Measurements from ENCODE around the gene SDHA. TPM values are rescaled to one million over a fixed set of nuclear protein-coding genes. Genes with fewer than 3 reads are reported as not detected.

SDHA gene
- total and polyA plus RNA-seq, 2 of the 8 experiments (the other 6 are each of a cell fraction or from before 2014, with no cell fraction given), result 59.7 to 87.3 TPM

DNA sequence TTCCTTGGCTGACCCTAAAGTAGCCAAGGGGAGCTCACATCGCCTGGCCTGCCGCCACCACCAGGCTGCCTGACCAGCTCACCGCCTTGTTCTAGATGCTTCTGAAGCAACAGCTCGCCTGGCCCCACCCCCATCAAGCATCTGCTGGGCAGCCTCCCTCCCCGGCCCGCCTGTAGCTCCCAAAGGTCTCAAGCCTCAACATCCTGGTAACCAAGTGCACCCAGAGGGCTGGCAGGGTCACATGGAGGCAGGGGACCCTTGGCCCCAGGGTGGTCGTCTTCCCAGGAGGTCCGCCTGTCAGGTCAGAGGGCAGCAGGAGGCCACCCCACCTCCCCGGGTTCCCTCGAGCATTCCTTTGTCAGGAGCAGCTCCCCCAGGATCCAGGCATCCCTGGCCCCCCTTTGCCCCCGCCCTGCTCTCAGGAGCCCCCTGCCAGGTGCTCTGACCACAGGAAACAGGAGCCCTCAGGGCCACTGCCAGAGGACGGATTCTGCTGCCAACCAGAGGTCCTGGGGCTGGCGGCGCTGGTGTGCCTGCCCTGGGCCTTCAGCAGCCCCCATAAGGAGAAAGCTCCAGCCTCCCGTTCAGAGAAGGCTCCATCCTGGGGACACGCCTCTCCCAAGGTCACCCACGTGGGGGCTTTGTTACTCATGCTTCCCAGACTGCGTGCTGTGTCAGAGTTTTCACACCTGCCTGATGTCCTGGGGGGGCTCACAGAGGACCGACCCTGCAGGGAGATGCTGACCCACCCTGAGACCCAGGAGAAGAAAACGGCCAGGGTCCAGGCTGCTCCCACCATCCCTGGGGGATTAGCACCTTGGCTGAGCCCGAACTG lies 30.3 kb upstream of the SDHA start:
- H3K4me2 ChIP-seq (ENCODE audit: insufficient read depth in 1 of 2, low read depth in 2 of 2, low read length in 2 of 2), result no peak overlapping the region
- no peak overlapping the region for H3K9ac ChIP-seq (replicated peaks in 1 of 4; ENCODE audit: extremely low read depth in 1 of 4, low read depth in 3 of 4, low read length in 3 of 4)
- POLR2A ChIA-PET (ENCODE audit: partially characterized antibody), result interaction anchor here (0.8 to 1.5 kb wide), 6 partner anchors 8 to 50 kb away, joined by 3 to 9 read pairs (median 3); partner anchors contain the start of genes CCDC127 and SDHA

More for the DNA sequence above, 30.3 kb upstream of the SDHA start:
- Histone ChIP-seq H3K27me3 (replicated peaks in 1 of 4; ENCODE audit: control insufficient read depth in 3 of 4, extremely low read depth in 1 of 4, insufficient read depth in 3 of 4, low read length in 3 of 4) (no peaks in the 10 kb centered on the region), H3K36me3 (ENCODE audit: control insufficient read depth in 2 of 4, insufficient read depth in 4 of 4, low read length in 3 of 4) (peaks cover 0 to 4% (median 3%) of the 10 kb centered on the region in 4 experiments; a peak in 3 of 8 replicates), H2BK5ac (ENCODE audit: low read depth, low read length) (no peak overlapping the region), H3K18ac (ENCODE audit: extremely low read depth, low read length) (no peak overlapping the region), H3K27ac (ENCODE audit: low read depth, low read length) (no peak overlapping the region), H2AK5ac (ENCODE audit: low read depth, low read length) (no peak overlapping the region), H3K4me1 (replicated peaks in 1 of 4; ENCODE audit: control insufficient read depth in 3 of 4, insufficient read depth in 4 of 4, low read length in 3 of 4) (peaks cover 0 to 12% (median 9%) of the 10 kb centered on the region in 4 experiments; a peak in 5 of 7 replicates), H4K20me1 (replicated peaks in 1 of 2; ENCODE audit: control insufficient read depth in 1 of 2, insufficient read depth in 2 of 2, low read length in 2 of 2) (peaks cover 3 to 12% of the 10 kb centered on the region in 2 experiments), H2BK15ac (ENCODE audit: low read length) (no peak overlapping the region), H2BK20ac (ENCODE audit: low read length) (no peak overlapping the region), H2BK12ac (ENCODE audit: low read depth, low read length) (no peak overlapping the region), H4K91ac (replicated peaks; ENCODE audit: insufficient read length, low read length) (no peak overlapping the region), H3K23ac (ENCODE audit: insufficient read length) (no peak overlapping the region), H3K9me3 (ENCODE audit: insufficient read depth in 2 of 2, low read depth in 1 of 2, low read length in 1 of 2) (no peaks in the 10 kb centered on the region), H4K8ac (ENCODE audit: extremely low read depth, insufficient read depth, low read length) (no peak overlapping the region), H3K14ac (ENCODE audit: insufficient read length) (no peak overlapping the region), H3K79me1 (ENCODE audit: low read depth, low read length) (no peaks in the 10 kb centered on the region; the same call in 1 of the 2 replicates), H3K23me2 (ENCODE audit: low read depth, low read length) (no peaks in the 10 kb centered on the region), H2BK120ac (replicated peaks; ENCODE audit: low read depth, low read length) (peak overlapping the region; percentile 64), H3K4me3 (ENCODE audit: extremely low read depth in 1 of 4, insufficient read depth in 2 of 4, low read depth in 3 of 4, low read length in 4 of 4) (no peak overlapping the region), H2AFZ (ENCODE audit: low read length) (no peak overlapping the region), H3K4ac (replicated peaks; ENCODE audit: insufficient read length, low read depth, low read length) (peak overlapping the region; percentile 38), H3K56ac (replicated peaks; ENCODE audit: insufficient read length, low read depth, low read length) (no peak overlapping the region), H3K79me2 (ENCODE audit: control insufficient read depth in 1 of 2, insufficient read depth in 2 of 2, low read length in 2 of 2) (no peaks in the 10 kb centered on the region), H4K5ac (ENCODE audit: insufficient read length, low read depth, low read length) (no peak overlapping the region)
- TF ChIP-seq TAF7 (optimal IDR thresholded peaks at IDR 0.05; ENCODE audit: borderline replicate concordance, low read depth, low read length) (no peak), POLR2AphosphoS5 (IDR thresholded peaks at IDR 0.05; ENCODE audit: low read depth, low read length) (no peak), ASH2L (IDR thresholded peaks at IDR 0.05; ENCODE audit: low read length) (no peak), GABPA (IDR thresholded peaks at IDR 0.05; ENCODE audit: borderline replicate concordance, insufficient read depth, low read length) (no peak), CHD1 (IDR thresholded peaks at IDR 0.05; ENCODE audit: low read depth, low read length) (no peak), JUND (IDR thresholded peaks at IDR 0.05; ENCODE audit: low read length) (no peak)
- TF ChIP-seq, protein P1, sequence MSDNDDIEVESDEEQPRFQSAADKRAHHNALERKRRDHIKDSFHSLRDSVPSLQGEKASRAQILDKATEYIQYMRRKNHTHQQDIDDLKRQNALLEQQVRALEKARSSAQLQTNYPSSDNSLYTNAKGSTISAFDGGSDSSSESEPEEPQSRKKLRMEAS (IDR thresholded peaks at IDR 0.05), result peak; percentile 63
- CTCF ChIA-PET (ENCODE audit: partially characterized antibody), result interaction anchor here (0.6 to 2.5 kb wide), 34 partner anchors 9 to 322 kb away, joined by 3 to 18 read pairs (median 4); partner anchors contain the start of genes CCDC127 and SDHA
- WGBS, 2 experiments (ENCODE audit: extremely low coverage in 1 of 2, insufficient coverage in 1 of 2, insufficient read length in 1 of 2, insufficient replicate concordance in 2 of 2, low coverage in 1 of 2, low lambda C conversion rate in 2 of 2, missing lambda C conversion rate in 1 of 2), result 79% methylated on average over 15 of the region's 21 CpGs; no CpG with 5 or more reads in 1 of the 2 experiments
- DNase-seq (ENCODE audit: low read depth in 1 of 2, low spot score in 2 of 2), result no peak
- FAIRE-seq, result no peak
